CD4-positive, alpha-beta T cell treated with Interleukin-2 at 100 ng/mL for 4 hours (primary cell): ENCODE results near the gene CADM2.
"Not testable (repeated sequence)": the region's sequence is repeated elsewhere in the genome, so short reads cannot be mapped to it uniquely, and the experiment has no call there.

ENCODE experiments used
- DNase-seq: peaks from one replicate; pipeline ENCODE4 v3.0.0-alpha.2; 2020; ENCODE audit warnings: low spot score

The CADM2 gene

DNA sequence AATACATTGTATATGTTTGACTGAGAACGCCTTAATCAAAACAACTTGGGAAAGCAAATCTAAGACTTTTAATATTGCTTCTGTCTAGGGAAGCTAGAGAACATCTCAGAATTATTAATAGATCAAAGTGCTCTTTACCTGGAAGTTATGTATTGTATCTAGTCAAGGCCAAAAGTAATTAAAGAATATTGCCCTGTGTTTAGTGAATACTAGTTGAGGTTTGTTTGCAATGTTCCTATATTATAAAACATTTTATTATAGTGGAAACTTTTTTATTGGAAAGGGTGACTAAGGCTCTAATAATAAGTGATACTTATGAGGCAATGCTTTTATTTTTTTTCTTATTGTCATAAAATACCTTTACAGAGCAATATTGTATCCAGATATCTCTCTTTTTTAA is 118.2 kb downstream of the CADM2 start:
- DNase-seq, result no peak

DNA sequence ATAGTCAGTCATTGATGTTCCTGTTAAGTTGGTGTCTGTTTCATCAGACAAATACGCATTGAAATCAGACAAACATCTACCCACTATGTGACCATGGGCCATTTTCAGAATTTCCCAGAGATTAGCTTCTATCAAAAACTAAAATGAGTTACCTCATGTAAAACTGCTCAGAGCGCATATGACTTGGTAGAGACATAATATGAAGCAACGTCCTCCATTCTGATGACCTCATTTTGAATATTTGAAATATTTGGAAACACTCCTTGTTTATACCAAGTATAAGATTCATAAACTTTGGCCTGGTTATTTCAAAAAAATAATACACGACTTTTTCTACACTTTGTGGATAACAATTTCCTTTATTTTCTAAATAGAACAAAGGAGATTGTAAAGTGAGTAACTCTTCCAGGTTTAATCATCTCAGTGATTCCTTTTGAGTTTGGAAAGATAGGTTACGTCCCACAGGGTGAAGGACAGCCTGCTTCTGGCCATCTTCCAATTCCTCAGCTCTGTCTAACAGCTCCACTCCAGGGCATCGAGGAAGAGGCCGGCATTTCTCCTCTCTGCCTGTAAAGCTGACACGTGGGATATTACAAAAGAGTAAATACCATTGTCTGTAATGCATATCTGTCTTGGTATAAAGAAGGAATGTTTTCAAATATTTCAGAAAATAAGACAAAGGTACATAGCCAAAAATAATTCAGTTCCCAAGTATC is 122.6 kb downstream of the CADM2 start:
- no peak for DNase-seq

DNA sequence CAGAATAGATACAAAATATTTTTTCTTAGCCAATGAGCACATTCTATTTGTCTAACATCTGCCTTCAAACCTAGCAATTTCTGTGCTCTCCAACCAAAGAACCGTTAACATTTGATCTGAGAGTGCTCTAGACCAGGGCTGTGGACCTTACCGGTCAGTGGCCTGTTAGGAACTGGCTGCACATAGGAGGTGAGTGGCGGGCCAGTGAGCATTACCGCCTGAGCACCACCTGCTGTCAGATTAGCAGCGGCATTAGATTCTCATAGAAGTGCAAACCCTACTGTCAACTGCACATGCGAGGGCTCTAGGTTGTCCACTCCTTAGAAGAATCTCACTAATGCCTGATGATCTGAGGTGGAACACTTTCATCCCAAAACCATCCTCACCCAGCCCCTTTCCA is 131.7 kb downstream of the CADM2 start:
- no peak for DNase-seq

DNA sequence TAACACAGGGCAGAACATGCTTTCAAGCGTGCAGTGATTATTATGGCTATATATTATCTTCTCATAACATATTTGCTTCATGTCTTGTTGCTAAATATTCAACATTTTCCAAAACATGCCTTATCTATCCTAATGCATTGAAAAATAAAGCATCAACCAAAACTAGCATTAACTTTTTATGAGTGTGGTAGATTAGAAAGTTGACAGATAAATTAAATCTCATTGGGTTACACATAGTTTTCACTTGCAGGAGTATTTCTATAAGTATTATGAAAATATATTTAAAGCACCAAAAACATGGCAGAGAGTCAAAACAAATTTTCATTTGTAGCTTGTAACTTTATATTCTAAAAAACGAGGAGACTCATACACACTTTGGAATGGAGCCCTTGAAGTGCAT is 141.5 kb downstream of the CADM2 start:
- DNase-seq, result no peak

DNA sequence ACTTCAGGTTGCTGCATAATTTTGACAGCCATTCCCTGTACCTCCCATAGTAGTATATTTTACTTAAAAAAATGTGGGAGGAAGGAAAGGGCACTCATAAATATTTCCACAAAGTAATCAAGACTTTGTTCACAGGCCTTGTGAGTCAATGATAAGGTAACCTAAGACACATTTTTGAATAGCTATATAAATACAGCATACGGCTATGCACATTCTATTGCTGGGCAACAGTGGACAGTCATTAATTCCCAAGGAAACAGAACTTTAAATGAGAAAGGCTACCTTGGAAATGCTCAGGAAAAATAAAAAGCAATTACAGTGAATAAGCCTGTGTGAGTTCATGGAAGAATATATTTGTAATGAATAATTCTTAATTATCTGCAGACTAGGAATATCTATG is 144.0 kb downstream of the CADM2 start:
- DNase-seq, result no peak

DNA sequence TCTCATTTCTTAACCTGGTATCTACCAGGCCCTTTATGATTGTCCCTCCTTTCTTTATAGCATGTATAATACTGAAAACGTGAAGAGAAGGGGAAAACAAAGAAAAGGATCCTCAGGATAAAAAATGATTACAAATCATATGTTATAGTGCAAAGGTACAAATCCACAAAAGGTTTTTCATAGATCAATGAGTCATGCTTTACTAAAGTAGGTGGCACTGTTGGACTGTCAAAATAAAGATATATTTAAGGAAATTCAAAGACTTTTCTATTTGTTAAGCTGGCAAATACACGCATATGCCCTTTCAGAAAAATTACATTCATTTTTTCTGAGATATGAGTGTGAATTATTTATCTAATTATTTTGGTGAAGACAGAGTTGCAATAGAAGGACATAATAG is 151.6 kb downstream of the CADM2 start:
- DNase-seq, result no peak

DNA sequence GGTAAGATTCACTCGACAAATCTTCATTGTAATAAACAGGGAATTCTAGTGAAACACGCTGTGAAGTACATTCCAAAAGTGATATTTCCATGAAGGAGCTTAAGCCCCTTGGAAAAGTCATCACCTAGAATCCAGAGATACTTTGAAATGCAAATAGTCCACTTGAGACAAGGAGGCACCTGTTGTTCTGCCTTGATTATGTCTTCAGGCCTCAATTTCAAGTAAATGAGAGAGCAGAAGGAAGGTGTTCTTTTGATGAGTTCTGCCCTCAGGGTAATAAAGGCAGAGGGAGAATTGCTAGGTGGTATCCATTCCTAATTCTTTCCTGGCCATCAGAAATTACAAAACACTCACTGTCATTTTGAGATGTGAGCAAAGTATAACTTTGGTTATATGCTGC is 162.1 kb downstream of the CADM2 start:
- DNase-seq, result no peak

DNA sequence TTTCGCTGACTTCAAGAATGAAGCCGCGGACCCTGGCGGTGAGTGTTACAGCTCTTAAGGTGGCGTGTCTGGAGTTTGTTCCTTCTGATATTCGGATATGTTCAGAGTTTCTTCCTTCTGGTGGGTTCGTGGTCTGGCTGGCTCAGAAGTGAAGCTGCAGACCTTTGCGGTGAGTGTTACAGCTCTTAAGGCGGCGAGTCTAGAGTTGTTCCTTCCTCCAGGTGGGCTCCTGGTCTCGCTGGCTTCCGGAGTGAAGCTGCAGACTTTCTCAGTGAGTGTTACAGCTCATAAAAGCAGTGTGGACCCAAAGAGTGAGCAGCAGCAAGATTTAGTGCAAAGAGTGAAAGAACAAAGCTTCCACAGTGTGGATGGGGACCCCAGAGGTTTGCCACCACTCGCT is 174.1 kb downstream of the CADM2 start:
- DNase-seq, result not testable (repeated sequence)

DNA sequence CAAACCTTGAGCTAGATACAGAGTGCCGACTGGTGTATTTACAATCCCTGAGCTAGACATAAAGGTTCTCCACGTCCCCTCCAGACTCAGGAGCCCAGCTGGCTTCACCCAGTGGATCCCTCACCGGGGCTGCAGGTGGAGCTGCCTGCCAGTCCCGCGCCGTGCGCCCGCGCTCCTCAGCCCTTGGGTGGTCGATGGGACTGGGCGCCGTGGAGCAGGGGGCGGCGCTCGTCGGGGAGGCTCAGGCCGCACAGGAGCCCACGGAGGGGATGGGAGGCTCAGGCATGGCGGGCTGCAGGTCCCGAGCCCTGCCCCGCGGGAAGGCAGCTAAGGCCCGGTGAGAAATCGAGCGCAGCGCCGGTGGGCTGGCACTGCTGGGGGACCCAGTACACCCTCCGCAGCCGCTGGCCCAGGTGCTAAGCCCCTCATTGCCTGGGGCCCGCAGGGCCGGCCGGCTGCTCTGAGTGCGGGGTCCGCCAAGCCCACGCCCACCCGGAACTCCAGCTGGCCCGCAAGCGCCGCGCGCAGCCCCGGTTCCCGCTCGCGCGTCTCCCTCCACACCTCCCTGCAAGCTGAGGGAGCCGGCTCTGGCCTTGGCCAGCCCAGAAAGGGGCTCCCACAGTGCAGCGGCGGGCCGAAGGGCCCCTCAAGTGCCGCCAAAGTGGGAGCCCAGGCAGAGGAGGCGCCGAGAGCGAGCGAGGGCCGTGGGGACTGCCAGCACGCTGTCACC is 175.1 kb downstream of the CADM2 start:
- not testable (repeated sequence) for DNase-seq

DNA sequence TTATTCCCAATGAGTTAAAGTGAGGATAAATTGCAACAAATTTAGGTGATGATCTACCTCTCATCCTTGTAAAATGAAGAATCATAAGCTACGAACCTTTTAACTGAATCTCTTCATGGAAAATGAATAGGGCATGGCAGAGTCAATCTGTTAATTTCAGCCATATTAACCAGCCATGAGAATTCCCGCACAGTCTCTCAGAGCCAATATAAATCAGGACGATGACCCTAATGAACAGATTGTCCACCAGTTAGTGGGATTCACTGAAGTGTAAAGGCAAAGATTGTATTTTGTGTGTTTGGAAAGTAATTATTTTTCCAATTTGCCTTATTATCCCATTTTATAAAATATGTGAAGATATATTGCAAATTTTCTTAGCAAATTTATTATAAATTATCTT is 183.8 kb downstream of the CADM2 start:
- DNase-seq, result no peak

DNA sequence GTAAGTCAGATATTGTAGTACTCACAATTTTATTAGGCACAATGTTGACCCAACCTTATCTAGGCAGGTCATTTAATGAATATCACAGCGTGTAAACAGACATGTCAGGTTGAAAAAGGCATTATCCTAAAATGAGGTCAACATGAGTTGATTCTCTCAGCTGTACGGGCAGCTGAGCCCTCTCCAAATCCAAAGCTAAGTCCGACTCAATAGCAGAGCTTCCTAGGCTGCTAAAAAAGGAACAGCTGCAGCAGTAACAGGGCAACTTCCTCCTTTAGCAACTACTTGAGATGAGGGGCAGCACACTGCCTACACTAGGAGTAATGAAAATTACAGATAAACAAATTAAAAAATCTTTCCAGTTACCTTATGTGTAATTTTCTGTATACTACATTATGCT is 189.2 kb downstream of the CADM2 start:
- DNase-seq, result no peak

DNA sequence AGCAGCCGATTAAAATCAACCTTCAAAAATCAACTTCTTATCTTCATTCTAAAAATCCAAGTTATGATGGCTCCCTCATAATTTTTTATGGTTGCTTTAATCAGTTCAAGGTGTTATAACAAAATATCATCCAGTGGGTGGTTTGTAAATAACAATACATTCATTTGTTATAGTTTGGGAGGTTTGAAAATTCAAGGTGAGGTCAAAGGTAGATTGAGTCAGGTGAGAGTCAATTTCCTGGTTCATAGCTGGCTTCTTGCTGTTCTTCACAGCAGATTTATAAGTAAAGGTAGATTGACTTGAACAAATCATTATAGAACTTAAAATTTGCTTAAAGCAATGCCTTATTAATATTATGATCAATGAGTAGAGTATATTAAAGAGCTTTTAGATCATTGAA is 192.8 kb downstream of the CADM2 start:
- no peak for DNase-seq

DNA sequence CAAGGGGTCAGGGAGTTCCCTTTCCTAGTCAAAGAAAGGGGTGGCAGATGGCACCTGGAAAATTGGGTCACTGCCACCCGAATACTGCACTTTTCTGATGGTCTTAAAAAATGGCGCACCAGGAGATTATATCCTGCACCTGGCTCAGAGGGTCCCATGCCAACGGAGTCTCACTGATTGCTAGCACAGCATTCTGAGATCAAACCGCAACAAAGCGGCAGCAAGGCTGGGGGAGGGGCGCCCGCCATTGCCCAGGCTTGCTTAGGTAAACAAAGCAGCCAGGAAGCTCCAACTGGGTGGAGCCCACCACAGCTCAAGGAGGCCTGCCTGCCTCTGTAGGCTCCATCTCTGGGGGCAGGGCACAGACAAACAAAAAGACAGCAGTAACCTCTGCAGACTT is 194.5 kb downstream of the CADM2 start:
- not testable (repeated sequence) for DNase-seq

DNA sequence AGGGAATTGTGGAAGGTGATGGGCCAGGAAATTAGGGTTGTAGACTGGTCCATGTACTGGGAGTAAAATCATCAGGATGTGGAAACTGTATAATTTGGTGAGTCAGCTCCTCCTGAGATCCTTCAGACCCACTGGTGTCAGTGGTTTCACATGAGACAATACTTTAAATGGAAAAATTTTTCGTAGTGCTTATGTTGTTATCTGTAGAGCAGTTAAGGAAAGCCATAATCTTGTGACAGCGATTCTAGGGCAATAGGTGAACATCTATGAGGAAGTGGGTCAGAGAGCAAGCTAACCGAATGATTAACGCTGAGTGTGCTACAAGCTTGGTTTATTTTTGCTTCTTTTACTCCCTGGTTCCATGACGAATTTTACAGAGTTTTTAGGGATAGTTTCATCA is 200.6 kb downstream of the CADM2 start:
- no peak for DNase-seq

DNA sequence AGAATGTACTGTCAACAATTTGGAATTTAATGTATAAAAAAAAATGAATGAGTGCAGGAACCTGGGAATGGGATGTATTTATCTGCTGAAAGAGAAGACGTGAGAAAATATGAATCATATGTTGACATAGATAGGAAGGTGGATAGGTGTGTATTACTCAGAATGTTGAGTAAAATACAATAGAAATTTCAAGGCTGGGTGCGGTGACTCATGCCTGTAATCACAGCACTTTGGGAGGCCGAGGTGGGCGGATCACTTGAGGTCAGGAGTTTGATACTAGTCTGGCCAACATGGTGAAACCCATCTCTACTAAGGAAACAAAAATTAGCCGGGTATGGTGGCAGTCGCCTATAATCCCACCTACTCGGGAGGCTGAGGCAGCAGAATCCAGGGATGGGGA is 202.8 kb downstream of the CADM2 start:
- DNase-seq, result no peak

DNA sequence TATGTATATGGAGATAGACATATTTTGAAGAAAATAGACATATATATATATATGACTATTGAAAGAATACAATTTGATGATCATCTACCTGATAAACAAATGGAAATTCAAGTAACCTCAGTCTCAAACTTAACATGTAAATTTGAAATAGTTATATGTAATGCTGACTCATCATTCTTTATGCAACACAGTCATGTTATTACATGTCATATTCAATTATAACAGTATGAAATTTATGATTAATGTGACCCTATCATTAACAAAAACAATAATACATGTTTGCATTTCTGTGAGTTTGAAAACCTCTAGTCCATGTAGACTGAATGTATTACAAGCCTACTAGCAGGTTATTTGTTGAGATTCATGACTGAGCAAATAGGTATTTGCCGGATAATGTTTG is 204.1 kb downstream of the CADM2 start:
- DNase-seq, result no peak

DNA sequence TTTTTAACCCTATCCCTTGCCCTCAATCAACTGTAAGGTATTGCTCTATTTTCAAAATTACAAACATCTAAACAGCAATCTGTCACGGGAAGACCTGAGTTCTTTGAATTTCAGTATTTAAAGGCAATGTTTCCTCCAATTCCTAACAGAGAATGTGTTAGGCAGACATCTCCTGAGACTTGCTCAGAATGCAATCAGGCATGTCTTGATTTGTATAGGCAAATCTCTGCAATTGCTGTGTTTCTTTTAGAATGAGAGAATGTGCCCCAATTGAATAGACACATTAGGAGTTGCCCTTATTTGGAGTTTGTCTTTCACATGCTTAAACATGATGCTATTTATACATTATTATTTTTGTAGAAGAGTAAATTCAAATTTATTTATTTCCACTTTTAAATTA is 205.6 kb downstream of the CADM2 start:
- no peak for DNase-seq

DNA sequence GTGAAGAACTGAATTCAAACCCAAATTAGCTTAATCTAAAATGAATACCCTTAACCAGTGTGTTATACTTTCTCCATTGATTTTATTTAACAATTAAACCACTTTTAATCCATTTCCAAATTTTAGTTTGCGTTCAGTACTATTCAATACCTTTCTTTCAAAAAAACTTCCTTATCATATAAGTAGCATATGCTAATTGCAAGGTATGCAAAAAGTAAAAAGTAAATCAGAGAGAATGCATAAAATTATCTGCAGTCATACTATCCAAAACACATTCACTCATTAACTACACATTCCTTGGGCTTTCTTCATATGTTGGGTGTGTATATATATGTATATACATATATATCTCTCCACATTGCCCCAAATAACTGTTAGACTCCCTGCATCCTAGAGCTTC is 208.8 kb downstream of the CADM2 start:
- no peak for DNase-seq

DNA sequence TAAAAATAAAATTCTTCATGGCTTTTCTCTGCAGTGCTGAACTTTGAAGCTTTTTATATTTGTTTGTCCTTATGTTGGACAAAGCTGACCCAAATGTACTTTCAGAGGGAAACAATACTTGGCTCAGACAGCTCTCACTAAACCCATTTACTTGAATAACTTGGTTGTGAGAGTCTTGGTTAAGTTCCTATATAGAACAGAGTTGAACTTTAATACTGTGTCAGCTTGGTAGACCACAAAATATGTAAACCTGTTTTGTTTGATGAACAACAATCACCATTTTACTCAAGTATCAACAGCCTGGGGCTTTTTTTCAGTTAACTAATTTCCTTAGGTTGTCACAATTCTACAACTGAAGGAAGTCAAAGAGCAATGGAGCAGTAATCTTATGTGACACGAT is 211.9 kb downstream of the CADM2 start:
- DNase-seq, result no peak

DNA sequence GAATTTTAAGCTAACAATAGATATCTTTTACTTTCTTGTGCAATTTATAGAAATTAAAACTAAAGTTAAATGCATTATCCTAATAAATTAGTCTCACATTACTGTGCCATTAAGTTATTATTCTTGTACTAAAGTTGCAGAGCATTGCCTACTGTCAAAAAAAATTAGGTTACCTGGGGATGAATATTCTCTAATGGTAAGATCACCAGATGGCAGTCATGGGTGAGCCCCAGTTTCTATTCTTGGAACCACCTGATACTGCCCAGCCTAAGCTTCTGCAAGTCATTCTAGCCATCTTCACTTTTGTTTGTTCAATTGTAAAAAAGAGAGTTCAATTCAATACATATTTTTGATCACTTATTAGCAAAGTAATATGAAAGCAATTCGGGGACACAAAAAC is 213.2 kb downstream of the CADM2 start:
- no peak for DNase-seq

DNA sequence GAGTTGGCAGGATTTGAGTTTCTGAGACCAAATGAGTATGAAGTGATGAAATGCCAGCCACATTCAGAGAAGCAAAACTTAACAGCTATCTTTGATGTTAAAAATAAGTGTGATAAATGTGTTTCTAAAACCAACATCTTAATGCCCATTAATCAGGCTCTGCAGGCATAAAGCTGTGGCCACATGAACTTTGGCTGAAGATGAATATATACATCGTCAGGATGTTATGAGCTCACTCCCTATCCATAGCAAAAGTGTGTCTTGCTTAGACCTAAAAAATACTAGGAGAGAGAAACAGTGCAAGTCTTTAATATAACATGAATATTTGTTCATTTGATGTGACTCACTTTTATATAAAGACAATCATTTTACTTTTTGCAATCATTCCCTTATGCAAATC is 218.0 kb downstream of the CADM2 start:
- DNase-seq, result no peak

DNA sequence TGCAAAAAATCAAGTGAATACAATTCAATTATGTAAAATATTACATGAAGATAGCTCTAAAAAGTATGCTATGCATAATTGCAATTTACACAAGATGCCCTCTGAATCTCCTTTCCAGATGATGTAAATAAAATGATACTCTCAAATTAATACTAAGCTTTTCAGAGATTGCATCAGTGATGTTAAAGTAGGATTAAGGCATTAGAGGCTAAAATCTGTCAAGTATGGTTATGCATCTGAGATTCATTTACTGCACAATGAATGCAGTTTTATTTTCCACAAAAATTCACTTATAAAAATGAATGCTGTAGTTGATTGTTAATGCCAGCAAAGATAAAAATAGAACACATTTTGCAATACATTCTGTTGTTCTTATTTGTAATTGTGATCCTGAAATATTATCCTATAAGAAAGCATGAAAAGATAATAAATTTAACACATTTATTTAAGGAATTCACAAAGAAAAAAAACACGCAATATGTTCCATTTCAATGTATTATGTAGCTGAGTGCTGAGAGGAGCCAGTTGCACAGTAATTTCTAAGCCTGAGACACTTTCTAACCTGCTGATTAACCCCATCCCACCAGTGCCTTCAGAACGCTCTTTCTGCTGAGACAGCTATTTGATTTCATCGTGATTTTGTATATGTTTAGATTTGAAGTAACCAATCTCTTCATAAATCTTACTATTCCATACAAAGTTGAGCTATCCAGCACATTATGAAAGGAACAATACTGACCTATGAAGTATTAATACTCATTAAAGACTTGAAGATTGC is 224.4 kb downstream of the CADM2 start:
- no peak for DNase-seq

DNA sequence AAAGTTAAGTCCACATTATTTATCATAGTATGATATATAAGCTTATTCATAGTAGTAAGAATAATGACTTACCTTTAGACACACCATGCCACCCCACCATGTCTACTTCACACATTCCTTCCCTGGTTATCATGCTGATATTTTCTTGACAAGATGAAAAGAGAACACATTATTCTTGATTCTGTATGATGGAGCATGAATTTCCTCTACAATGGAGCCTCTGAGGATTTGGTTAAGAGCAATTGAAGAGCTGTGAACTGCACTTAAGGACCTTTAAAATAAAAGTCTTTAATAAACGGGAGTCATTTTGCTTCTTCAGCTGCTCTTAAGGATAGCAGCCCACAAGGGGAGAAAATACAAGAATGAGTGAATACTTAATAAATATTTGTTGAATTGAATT is 226.7 kb downstream of the CADM2 start:
- no peak for DNase-seq
